ENCODE measurements around the gene TSEN34.
"Not testable (repeated sequence)": the region's sequence is repeated elsewhere in the genome, so short reads cannot be mapped to it uniquely, and the experiment has no call there.

Gene TSEN34

DNA sequence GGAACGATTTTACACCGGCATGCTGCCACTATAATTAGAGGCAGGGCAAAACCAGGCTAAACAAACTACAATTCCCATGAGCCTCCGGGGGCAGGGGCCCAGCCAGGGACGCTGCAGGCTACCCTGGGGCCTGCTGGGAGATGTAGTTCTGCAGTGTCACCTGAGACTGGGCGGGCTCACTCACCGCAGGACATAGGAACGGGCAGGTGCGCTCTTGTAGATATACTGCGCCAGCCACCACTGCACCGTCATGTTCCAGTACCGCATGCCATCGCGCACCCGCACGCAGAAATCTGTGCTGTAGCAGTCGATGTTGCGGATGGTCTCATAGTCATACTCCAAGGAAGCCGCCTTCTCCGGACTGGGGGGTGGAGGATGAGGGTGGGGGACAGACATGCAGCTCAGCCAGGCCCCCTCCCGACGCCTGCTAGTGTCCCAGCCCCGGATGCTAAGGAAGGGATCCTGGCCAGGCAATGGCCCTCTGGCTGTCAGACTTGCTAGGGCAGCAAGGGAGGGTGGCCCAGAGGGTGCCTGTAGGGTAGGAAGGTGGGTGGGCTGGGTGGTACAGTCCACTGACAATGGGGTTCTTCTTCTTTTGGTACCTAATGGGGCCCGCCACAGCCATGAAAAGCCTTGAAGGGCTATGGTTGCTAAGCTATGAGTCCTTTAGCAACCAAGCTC, 12.4 kb upstream of the TSEN34 start:
- CTCF ChIA-PET: interaction anchor here (1.6 kb wide), 2 partner anchors 9 to 11 kb away, joined by 6 to 7 read pairs; partner anchors contain the start of gene MBOAT7
- WGBS (ENCODE audit: insufficient coverage): 90% methylated on average over 18 of the region's 23 CpGs
- H3K27me3 ChIP-seq (replicated peaks in 2 of 5; ENCODE audit: control insufficient read depth in 4 of 5, insufficient read depth in 5 of 5, low read length in 4 of 5): no peaks in the 10 kb centered on the region
- no peak overlapping the region for H3K27ac ChIP-seq (ENCODE audit: insufficient read depth in 1 of 2, low read depth in 1 of 2, low read length in 2 of 2, poor library complexity in 1 of 2, severe bottlenecking in 2 of 2)
- peaks cover 0 to 16% (median 13%) of the 10 kb centered on the region in 4 experiments for H3K4me1 ChIP-seq (ENCODE audit: control extremely low read depth in 1 of 4, control insufficient read depth in 4 of 4, insufficient read depth in 4 of 4, low read length in 3 of 4)
- peaks cover 5 to 71% (median 44%) of the 10 kb centered on the region in 4 experiments for H3K36me3 ChIP-seq (ENCODE audit: control insufficient read depth in 4 of 4, insufficient read depth in 4 of 4, low read length in 3 of 4)
- DNase-seq: peak in 2 of 3 donors; percentile 30 to 31
- H3K4me3 ChIP-seq (ENCODE audit: control insufficient read depth in 1 of 7, extremely low read depth in 1 of 7, insufficient read depth in 4 of 7, low read depth in 2 of 7, low read length in 6 of 7): no peak overlapping the region
- no peaks in the 10 kb centered on the region for H3K9me3 ChIP-seq (ENCODE audit: control extremely low read depth in 1 of 5, control insufficient read depth in 4 of 5, insufficient read depth in 2 of 5, low read depth in 1 of 5, low read length in 4 of 5)
- POLR2A ChIA-PET: interaction anchor here (1.0 kb wide), 1 partner anchor 42 kb away, joined by 3 read pairs; the partner anchor contains the start of gene CNOT3

DNA sequence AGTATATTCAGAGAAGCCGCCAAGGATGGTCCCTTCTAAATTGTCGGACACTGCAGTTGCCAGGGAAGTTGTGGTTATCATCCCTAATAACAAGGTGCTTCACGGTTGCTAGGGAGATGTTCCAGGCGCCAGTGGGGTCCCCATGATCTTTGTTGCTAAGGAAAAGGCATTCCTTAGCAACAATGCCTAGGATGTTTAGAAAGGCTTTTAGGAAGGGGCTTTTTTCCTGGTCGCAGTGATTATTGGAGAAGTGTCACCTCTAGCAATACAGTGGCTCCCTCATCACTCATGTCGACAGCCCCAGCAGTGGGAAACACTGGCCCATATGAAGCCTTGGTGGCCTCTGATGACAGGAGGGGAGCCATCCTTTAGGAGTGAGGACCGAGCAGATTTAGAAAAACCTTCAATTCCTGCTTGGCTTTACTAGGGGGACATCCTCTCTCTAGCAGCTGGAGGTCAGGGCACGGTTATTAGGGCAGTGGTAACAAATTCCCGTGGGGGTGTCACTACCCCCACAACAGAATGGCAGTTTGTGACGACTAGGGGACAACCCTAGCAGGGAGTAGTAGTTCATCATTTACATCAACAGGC, 11.8 kb upstream of the TSEN34 start:
- POLR2A ChIA-PET: interaction anchor here (1.0 kb wide), 1 partner anchor 42 kb away, joined by 3 read pairs; the partner anchor contains the start of gene CNOT3
- Histone ChIP-seq H3K27ac (ENCODE audit: insufficient read depth in 1 of 2, low read depth in 1 of 2, low read length in 2 of 2, poor library complexity in 1 of 2, severe bottlenecking in 2 of 2) (peak overlapping the region; percentile 35 to 42), H3K36me3 (ENCODE audit: control insufficient read depth in 4 of 4, insufficient read depth in 4 of 4, low read length in 3 of 4) (peaks cover 5 to 73% (median 48%) of the 10 kb centered on the region in 4 experiments), H3K4me3 (ENCODE audit: control insufficient read depth in 1 of 7, extremely low read depth in 1 of 7, insufficient read depth in 4 of 7, low read depth in 2 of 7, low read length in 6 of 7) (no peak overlapping the region), H3K27me3 (replicated peaks in 2 of 5; ENCODE audit: control insufficient read depth in 4 of 5, insufficient read depth in 5 of 5, low read length in 4 of 5) (no peaks in the 10 kb centered on the region), H3K4me1 (ENCODE audit: control extremely low read depth in 1 of 4, control insufficient read depth in 4 of 4, insufficient read depth in 4 of 4, low read length in 3 of 4) (peaks cover 0 to 15% (median 11%) of the 10 kb centered on the region in 4 experiments), H3K9me3 (ENCODE audit: control extremely low read depth in 1 of 5, control insufficient read depth in 4 of 5, insufficient read depth in 2 of 5, low read depth in 1 of 5, low read length in 4 of 5) (no peaks in the 10 kb centered on the region)
- CTCF ChIA-PET: interaction anchor here (1.1 to 1.6 kb wide), 3 partner anchors 9 to 53 kb away, joined by 3 to 7 read pairs (median 6); partner anchors contain the start of gene MBOAT7
- no peak for DNase-seq
- 93% methylated on average over 8 of the region's 10 CpGs for WGBS (ENCODE audit: insufficient coverage)

DNA sequence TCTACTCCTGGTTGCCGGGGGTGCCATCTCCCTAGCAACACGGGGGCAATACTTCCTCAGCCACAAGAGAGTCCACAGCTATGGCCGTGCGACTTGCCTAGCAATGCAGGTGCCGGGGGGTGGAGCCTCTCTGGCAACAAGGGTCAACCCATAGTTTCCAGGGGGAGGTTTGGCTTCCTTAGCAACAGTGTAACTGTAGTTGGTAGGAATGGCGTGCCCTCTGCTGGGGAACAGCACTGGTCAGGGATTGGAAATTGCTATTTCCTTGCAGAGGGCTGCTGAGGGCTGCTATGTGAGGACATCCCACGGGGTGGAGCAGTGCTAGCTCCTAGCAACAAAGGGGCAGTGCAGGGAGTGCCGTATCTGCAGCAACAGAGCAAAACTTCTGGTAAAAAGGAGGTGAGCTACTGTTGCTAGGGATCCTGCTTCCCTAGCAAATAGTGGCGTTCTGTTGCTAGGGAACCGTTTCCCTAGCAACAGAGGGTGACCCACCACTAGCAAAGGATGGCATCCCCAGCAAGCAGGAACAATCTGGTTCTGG, 11.1 kb upstream of the TSEN34 start:
- ChIA-PET CTCF (interaction anchor here (1.1 to 1.6 kb wide), 3 partner anchors 9 to 52 kb away, joined by 3 to 7 read pairs (median 6); partner anchors contain the start of gene MBOAT7), POLR2A (interaction anchor here (1.0 kb wide), 1 partner anchor 43 kb away, joined by 3 read pairs; the partner anchor contains the start of gene CNOT3)
- no peak overlapping the region for H3K4me3 ChIP-seq (ENCODE audit: control insufficient read depth in 1 of 7, extremely low read depth in 1 of 7, insufficient read depth in 4 of 7, low read depth in 2 of 7, low read length in 6 of 7)
- H3K4me1 ChIP-seq (ENCODE audit: control extremely low read depth in 1 of 4, control insufficient read depth in 4 of 4, insufficient read depth in 4 of 4, low read length in 3 of 4): peaks cover 0 to 15% (median 11%) of the 10 kb centered on the region in 4 experiments
- peaks cover 5 to 73% (median 48%) of the 10 kb centered on the region in 4 experiments for H3K36me3 ChIP-seq (ENCODE audit: control insufficient read depth in 4 of 4, insufficient read depth in 4 of 4, low read length in 3 of 4)
- H3K9me3 ChIP-seq (ENCODE audit: control extremely low read depth in 1 of 5, control insufficient read depth in 4 of 5, insufficient read depth in 2 of 5, low read depth in 1 of 5, low read length in 4 of 5): no peaks in the 10 kb centered on the region
- 77% methylated on average over 10 of the region's 10 CpGs for WGBS (ENCODE audit: insufficient coverage)
- H3K27ac ChIP-seq (ENCODE audit: insufficient read depth in 1 of 2, low read depth in 1 of 2, low read length in 2 of 2, poor library complexity in 1 of 2, severe bottlenecking in 2 of 2): peak overlapping the region in 1 of 2 experiments; percentile 35
- DNase-seq: peak; percentile 57 to 91 (median 87)
- H3K27me3 ChIP-seq (replicated peaks in 2 of 5; ENCODE audit: control insufficient read depth in 4 of 5, insufficient read depth in 5 of 5, low read length in 4 of 5): no peaks in the 10 kb centered on the region

DNA sequence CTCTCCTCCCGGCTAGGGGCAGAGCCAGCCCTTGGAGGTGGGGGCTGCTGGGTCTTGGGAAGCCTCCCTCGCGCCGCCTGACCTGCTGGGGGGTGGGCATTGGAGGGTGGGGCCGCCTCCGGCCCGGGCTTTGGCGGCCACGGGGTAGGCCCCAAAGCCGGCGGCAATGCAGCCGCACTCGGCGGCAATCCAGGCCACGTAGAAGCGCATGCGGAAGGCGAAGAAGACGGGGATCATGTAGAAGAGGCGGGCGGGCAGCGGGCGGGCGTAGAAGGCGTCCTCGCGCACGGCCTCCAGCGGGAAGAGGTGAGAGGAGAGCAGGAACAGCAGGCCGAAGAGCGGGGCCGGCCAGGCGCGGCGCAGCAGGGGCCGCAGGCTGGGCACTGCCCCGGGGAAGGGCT, 10.4 kb upstream of the TSEN34 start:
- DNase-seq: no peak
- Histone ChIP-seq H3K9me3 (ENCODE audit: control extremely low read depth in 1 of 5, control insufficient read depth in 4 of 5, insufficient read depth in 2 of 5, low read depth in 1 of 5, low read length in 4 of 5) (no peaks in the 10 kb centered on the region), H3K4me1 (ENCODE audit: control extremely low read depth in 1 of 4, control insufficient read depth in 4 of 4, insufficient read depth in 4 of 4, low read length in 3 of 4) (peaks cover 0 to 15% (median 11%) of the 10 kb centered on the region in 4 experiments), H3K4me3 (ENCODE audit: control insufficient read depth in 1 of 7, extremely low read depth in 1 of 7, insufficient read depth in 4 of 7, low read depth in 2 of 7, low read length in 6 of 7) (no peak overlapping the region), H3K27me3 (replicated peaks in 2 of 5; ENCODE audit: control insufficient read depth in 4 of 5, insufficient read depth in 5 of 5, low read length in 4 of 5) (no peaks in the 10 kb centered on the region), H3K36me3 (ENCODE audit: control insufficient read depth in 4 of 4, insufficient read depth in 4 of 4, low read length in 3 of 4) (peaks cover 8 to 72% (median 51%) of the 10 kb centered on the region in 4 experiments), H3K27ac (ENCODE audit: insufficient read depth in 1 of 2, low read depth in 1 of 2, low read length in 2 of 2, poor library complexity in 1 of 2, severe bottlenecking in 2 of 2) (peak overlapping the region in 1 of 2 experiments; percentile 35)
- CTCF ChIA-PET: interaction anchor here (1.1 to 1.6 kb wide), 3 partner anchors 9 to 52 kb away, joined by 3 to 7 read pairs (median 6); partner anchors contain the start of gene MBOAT7
- POLR2A ChIA-PET: no interaction called here
- over 99% methylated on average over 25 of the region's 37 CpGs for WGBS (ENCODE audit: insufficient coverage)

DNA sequence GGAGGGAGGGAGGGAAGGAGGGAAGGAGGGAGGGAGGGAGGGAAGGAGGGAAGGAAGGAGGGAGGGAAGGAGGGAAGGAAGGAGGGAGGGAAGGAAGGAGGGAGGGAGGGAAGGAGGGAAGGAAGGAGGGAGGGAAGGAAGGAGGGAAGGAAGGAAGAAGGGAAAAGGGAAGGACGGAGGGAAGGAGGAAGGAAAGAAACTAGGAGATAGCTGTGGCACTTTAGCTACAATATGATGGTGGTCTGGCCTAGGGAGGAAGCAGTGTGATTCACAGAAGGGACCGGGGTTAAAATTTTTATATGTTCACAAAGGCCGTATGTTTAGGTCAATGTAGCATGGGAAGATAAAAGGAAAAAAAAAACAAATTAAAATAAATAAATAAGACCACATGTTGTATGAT, 9.2 kb upstream of the TSEN34 start:
- POLR2A ChIA-PET; H3K27me3 ChIP-seq (replicated peaks in 2 of 5; ENCODE audit: control insufficient read depth in 4 of 5, insufficient read depth in 5 of 5, low read length in 4 of 5); H3K4me3 ChIP-seq (ENCODE audit: control insufficient read depth in 1 of 7, extremely low read depth in 1 of 7, insufficient read depth in 4 of 7, low read depth in 2 of 7, low read length in 6 of 7); H3K27ac ChIP-seq (ENCODE audit: insufficient read depth in 1 of 2, low read depth in 1 of 2, low read length in 2 of 2, poor library complexity in 1 of 2, severe bottlenecking in 2 of 2); CTCF ChIA-PET; H3K9me3 ChIP-seq (ENCODE audit: control extremely low read depth in 1 of 5, control insufficient read depth in 4 of 5, insufficient read depth in 2 of 5, low read depth in 1 of 5, low read length in 4 of 5); DNase-seq: not testable (repeated sequence)
- Histone ChIP-seq H3K4me1 (ENCODE audit: control extremely low read depth in 1 of 4, control insufficient read depth in 4 of 4, insufficient read depth in 4 of 4, low read length in 3 of 4) (peaks cover 0 to 18% (median 13%) of the 10 kb centered on the region in 4 experiments), H3K36me3 (ENCODE audit: control insufficient read depth in 4 of 4, insufficient read depth in 4 of 4, low read length in 3 of 4) (peaks cover 9 to 71% (median 59%) of the 10 kb centered on the region in 4 experiments)
- 92% methylated on average over 1 of the region's 3 CpGs for WGBS (ENCODE audit: insufficient coverage)

DNA sequence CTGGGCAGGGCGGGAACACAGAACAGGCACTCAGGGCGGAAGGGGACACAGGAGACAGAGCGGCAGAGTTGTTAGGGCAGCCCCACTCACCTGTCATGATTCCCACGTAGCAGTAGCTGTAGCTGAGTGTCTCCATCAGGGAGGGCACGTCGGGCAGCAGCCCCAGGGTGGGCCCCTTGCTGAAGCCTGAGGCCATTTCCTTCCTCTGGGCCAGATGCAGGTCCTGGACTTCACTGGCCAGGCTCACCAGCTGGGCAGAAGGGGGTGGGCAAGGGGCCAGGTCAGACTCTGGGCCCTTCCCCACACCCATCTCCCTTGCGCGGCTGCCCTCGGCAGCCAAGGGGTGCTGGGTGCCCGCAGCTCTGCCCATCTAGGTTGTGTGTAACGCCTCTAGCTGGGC, 7.7 kb upstream of the TSEN34 start:
- H3K4me3 ChIP-seq (ENCODE audit: control insufficient read depth in 1 of 7, extremely low read depth in 1 of 7, insufficient read depth in 4 of 7, low read depth in 2 of 7, low read length in 6 of 7): no peak overlapping the region
- no peaks in the 10 kb centered on the region for H3K27me3 ChIP-seq (replicated peaks in 2 of 5; ENCODE audit: control insufficient read depth in 4 of 5, insufficient read depth in 5 of 5, low read length in 4 of 5)
- peaks cover 4 to 33% (median 27%) of the 10 kb centered on the region in 4 experiments for H3K4me1 ChIP-seq (ENCODE audit: control extremely low read depth in 1 of 4, control insufficient read depth in 4 of 4, insufficient read depth in 4 of 4, low read length in 3 of 4)
- no peaks in the 10 kb centered on the region for H3K9me3 ChIP-seq (ENCODE audit: control extremely low read depth in 1 of 5, control insufficient read depth in 4 of 5, insufficient read depth in 2 of 5, low read depth in 1 of 5, low read length in 4 of 5)
- H3K36me3 ChIP-seq (ENCODE audit: control insufficient read depth in 4 of 4, insufficient read depth in 4 of 4, low read length in 3 of 4): peaks cover 9 to 69% (median 57%) of the 10 kb centered on the region in 4 experiments
- ChIA-PET CTCF (interaction anchor here (1.1 to 2.2 kb wide), 3 partner anchors 13 to 49 kb away, joined by 3 to 8 read pairs (median 3); no protein-coding TSS in a partner anchor), POLR2A (interaction anchor here (0.8 kb wide), 1 partner anchor 8 kb away, joined by 3 read pairs; no protein-coding TSS in a partner anchor)
- H3K27ac ChIP-seq (ENCODE audit: insufficient read depth in 1 of 2, low read depth in 1 of 2, low read length in 2 of 2, poor library complexity in 1 of 2, severe bottlenecking in 2 of 2): peak overlapping the region in 1 of 2 experiments; percentile 25
- whole genome bisulfite sequencing (ENCODE audit: insufficient coverage): 93% methylated on average over 11 of the region's 11 CpGs
- DNase-seq: no peak
